ENCODE data around the gene TYW1B. TPM values are rescaled to one million over a fixed set of nuclear protein-coding genes. Genes with fewer than 3 reads are reported as not detected.
"Not testable (repeated sequence)": the region's sequence is repeated elsewhere in the genome, so short reads cannot be mapped to it uniquely, and the experiment has no call there.

TYW1B gene
- total RNA-seq, 3 donors from 2014 or later: 2.3 to 6.2 (median 3.2) TPM

DNA sequence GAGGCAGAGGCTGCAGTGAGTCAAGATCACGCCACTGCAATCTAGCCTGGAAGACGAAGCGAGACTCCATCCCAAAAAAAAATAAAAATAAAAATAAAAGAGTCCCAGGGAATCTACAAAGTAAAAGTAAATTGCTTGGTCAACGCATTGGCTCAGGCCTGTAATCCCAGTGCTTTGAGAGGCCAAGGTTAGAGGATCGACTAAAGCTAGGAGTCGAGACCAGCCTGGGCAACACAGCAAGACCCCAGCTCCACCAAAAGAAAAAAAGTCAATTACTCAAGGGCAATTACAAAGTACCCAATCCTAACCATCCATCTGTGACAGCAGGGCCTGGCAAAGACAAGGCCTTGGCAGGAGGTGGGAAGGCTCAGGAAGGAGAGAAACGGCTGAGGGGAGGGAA is 288.3 kb downstream of the TYW1B start:
- no peak for ATAC-seq
- no peaks in the 10 kb centered on the region for H3K27me3 Mint-ChIP-seq (ENCODE audit: low read depth)
- H3K9me3 Mint-ChIP-seq: no peaks in the 10 kb centered on the region
- no peak for DNase-seq
- no peaks in the 10 kb centered on the region for H3K4me1 Mint-ChIP-seq (ENCODE audit: low read depth)
- no peak overlapping the region for H3K4me3 Mint-ChIP-seq
- no peaks in the 10 kb centered on the region for H3K36me3 Mint-ChIP-seq (ENCODE audit: insufficient read depth)

DNA sequence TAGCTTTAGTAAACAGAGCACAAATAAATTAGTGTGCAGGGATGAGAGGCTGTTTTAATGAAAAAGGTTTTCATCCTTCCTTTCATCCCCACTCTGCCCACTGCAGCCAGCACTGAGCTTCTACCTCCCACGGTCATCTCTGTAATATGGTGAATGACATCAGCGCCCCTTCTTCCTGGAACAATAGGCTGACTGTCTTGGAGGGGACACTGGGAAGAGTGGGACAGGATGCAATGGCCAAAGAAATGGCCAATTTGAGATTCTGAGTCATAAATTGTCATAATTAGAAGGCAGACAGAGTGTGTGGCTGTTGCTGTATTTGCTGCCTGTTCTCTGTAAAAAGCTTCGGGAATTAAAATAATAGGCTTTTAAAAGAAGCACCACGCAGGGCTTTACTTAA is 289.1 kb downstream of the TYW1B start:
- ATAC-seq (no peak), DNase-seq (no peak)
- Mint-ChIP-seq H3K9me3 (no peaks in the 10 kb centered on the region), H3K27me3 (ENCODE audit: low read depth) (no peaks in the 10 kb centered on the region), H3K4me3 (no peak overlapping the region), H3K4me1 (ENCODE audit: low read depth) (no peaks in the 10 kb centered on the region), H3K36me3 (ENCODE audit: insufficient read depth) (no peaks in the 10 kb centered on the region)

DNA sequence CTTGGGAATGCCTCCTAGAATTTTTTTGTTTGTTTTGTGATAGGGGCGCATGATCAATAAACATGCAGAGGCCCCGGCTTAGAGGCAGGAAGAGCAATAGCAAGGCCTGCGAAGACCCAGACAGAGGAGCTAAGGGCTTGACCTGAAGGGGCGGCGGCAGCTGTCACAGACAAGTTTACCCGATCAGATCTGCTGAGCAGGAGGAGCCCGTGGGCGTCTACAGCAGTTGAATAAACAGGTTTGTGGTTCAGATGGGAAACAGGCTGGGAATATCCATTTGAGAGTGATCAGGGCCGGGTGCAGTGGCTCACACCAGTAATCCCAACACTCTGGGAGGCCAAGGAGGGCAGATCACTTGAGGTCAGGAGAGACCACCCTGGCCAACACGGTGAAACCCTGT is 289.9 kb downstream of the TYW1B start:
- Mint-ChIP-seq H3K4me3 (no peak overlapping the region), H3K27me3 (ENCODE audit: low read depth) (no peaks in the 10 kb centered on the region), H3K9me3 (no peaks in the 10 kb centered on the region), H3K4me1 (ENCODE audit: low read depth) (no peaks in the 10 kb centered on the region), H3K36me3 (ENCODE audit: insufficient read depth) (no peaks in the 10 kb centered on the region)
- ATAC-seq (no peak), DNase-seq (no peak)

DNA sequence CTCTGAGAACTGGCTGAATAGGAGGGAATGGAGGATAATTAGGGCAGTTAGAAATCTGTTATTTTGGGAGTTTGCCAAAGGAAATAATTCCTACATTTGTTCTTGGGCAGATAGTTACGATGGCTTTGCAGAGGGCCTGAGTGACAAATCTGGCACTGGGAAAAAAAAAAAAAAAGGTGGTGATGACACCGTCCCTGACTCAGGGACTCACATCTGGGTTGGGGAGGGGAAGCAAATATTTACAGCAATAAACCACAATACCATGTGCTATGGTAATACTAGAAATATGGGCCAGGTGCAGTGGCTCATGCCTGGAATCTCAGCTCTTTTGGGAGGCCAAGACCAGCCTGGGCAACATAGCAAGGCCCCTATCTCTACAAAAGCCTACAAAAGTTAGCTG is 292.0 kb downstream of the TYW1B start:
- H3K9me3 Mint-ChIP-seq: not testable (repeated sequence)

DNA sequence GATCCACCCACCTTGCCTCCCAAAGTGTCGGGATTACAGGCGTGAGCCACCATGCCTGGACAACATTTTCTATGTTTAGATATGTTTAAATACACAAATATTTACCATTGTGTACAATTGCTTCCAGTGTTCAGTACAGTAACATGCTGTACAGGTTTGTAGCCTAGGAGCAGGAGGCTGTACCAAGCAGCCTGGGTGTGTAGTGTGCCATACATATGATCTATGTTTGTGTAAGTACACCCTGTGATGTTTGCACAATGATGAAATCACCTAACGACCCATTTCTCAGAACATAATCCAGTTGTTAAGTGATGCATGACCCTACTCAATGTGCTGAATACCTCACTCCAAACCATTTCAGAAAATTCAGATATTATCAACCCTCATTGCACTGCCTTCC is 297.0 kb downstream of the TYW1B start:
- not testable (repeated sequence) for ATAC-seq; H3K27me3 Mint-ChIP-seq (ENCODE audit: low read depth); H3K9me3 Mint-ChIP-seq; H3K4me3 Mint-ChIP-seq; H3K4me1 Mint-ChIP-seq (ENCODE audit: low read depth); H3K36me3 Mint-ChIP-seq (ENCODE audit: insufficient read depth); DNase-seq

More for the DNA sequence above, 292.0 kb downstream of the TYW1B start:
- not testable (repeated sequence) for H3K27me3 Mint-ChIP-seq (ENCODE audit: low read depth); H3K36me3 Mint-ChIP-seq (ENCODE audit: insufficient read depth); DNase-seq; H3K4me1 Mint-ChIP-seq (ENCODE audit: low read depth); ATAC-seq; H3K4me3 Mint-ChIP-seq

Other genes with a start within 250 kb of the TYW1B start
- gene POM121, start 96.9 kb upstream of the TYW1B start, total RNA-seq: 10 to 100 TPM; 77.5 to 93.4 (median 84.2) TPM
- gene TRIM74, start 141.3 kb upstream of the TYW1B start, total RNA-seq: under 1 TPM in 2 of 3 donors, not detected in 1; 0.38 to 0.79 TPM
- not detected for gene SPDYE8, start 201.6 kb upstream of the TYW1B start, total RNA-seq
- not detected for gene SPDYE11, start 229.7 kb upstream of the TYW1B start, total RNA-seq